Measurements from ENCODE around the gene CFAP91.

Gene CFAP91

DNA sequence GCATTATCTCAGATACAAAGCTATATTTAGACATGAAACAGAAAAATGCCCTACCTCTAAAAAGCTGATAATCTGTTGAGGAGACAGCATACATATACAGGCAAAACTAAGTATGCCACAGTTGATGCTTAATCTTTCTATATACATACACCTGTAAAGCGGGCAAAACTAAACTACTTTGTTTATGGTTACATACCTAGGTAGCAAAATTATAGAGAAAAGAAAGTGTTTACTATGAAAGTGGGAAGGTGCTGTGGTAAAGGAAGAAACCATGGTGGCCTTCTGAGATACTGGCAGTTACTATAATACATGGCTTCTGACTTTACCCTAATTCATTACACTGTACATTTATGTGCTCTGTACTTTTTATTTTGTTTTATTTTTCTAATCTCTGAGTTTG lies 43.1 kb downstream of the CFAP91 start:
- DNase-seq = no peak

- DNase-seq = no peak
Measured at GRCh38 chr3:119746423-119746822, 43.6 kb downstream of the CFAP91 start.

- no peak for DNase-seq
Measured at GRCh38 chr3:119747357-119747756, 44.5 kb downstream of the CFAP91 start.

- DNase-seq = no peak
Measured at GRCh38 chr3:119748991-119749390, 46.2 kb downstream of the CFAP91 start.

- no peak for DNase-seq
Measured at GRCh38 chr3:119751423-119751822, 48.6 kb downstream of the CFAP91 start.
